GM19238 (cell line): ENCODE measurements around the gene URB2.
"Not testable (repeated sequence)": the region's sequence is repeated elsewhere in the genome, so short reads cannot be mapped to it uniquely, and the experiment has no call there.

Source experiments
- DNase-seq: peaks from one replicate; pipeline ENCODE4 v3.0.0; 2011; ENCODE audit warnings: low spot score; ENCODE audit not compliant: insufficient read length

The URB2 gene

GRCh38 chr1:229613938-229614337, 12.1 kb upstream of the URB2 start:
- DNase-seq: no peak

- DNase-seq: no peak
Measured at GRCh38 chr1:229614701-229615100, 11.3 kb upstream of the URB2 start.

DNA sequence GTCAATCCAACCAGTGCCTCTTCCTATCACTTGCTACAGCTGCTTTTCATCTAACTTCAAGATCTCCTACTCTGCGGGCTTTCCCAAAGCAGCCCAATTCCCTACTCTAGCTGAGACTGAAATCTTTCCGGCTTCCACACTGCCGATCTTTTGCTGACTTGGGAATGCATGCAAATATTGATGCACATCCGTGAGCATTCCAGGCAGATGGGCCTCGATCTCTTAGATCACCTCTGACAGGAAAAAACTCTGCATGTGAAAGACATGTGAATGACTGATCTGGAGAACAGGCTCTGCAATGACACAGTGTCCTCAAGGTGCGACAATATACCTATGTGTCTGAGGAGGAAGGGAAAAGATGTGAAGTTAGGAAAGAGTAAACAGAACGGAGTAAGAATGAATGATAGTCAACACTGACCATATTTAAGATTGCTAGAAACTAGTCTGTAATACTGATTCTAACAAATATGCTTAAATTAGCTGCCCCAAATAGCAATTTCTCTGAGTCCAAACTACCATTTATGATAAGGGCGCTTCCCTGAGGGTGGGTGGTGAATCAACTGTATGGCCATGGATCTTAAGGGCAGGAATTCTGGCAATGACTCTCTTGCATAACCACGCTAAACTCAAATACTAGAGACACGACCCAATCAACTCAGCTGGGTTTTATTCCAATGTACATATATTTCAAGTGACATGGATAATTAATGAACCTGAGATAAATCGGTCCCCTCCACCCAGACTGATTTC, 8.5 kb upstream of the URB2 start:
- DNase-seq: no peak

- DNase-seq: no peak
Measured at GRCh38 chr1:229619002-229619401, 7.0 kb upstream of the URB2 start.

- DNase-seq: no peak
Measured at GRCh38 chr1:229619614-229620013, 6.4 kb upstream of the URB2 start.

- no peak for DNase-seq
Measured at GRCh38 chr1:229620876-229621275, 5.2 kb upstream of the URB2 start.

DNA sequence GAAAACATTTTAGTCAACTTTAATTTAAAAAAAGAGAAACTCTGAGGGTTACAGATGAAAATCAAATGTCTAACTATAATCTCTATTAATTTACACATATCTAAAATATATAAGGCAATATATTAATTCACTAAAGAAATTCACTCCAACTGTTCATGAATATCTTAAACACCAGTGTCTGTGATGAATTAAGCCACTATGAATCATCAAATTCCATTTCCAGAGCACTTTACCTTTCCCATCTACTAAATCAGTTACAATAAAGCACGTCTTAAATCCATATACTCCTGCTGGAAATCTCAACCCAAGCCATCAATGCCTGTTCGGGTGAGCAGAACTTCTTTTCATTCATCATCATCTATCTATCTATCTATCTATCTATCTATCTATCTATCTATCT, 4.4 kb upstream of the URB2 start:
- no peak for DNase-seq

DNA sequence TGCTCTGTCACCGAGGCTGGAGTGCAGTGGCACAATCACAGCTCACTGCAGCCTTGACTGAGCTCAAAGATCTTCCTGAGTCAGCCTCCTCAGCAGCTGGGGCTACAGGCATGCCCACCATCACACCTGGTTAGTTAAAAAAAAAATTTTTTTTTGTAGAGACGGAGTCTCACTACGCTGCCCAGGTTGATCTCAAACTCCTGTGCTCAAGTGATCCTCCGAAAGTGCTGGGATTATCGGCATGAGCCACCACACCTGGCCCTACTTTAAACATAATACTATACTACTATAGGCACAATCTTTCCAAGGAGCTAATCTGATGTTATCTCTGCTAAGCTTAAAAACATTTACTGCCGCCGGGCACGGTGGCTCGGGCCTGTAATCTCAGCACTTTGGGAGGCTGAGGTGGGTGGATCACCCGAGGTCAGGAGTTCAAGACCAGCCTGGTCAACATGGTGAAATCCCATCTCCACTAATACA, 3.4 kb upstream of the URB2 start:
- not testable (repeated sequence) for DNase-seq

DNA sequence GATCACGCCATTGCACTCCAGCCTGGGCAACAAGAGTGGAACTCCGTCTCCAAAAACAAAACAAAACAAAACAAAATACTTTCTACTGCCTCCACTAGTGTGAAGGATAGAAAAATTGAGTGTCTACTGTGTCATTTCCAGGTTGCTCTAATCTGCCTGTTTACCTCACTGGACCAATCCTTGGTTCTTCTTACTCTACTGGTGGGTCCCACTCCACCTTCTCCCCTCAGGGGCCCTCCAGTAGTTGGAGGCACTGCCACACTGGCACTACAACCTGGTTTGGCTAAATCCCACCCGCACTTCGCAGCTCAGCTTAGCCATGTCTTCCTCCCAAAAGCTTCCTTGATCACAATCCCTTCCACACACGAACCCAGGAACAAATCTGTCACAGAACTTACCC, 2.8 kb upstream of the URB2 start:
- DNase-seq: no peak

DNA sequence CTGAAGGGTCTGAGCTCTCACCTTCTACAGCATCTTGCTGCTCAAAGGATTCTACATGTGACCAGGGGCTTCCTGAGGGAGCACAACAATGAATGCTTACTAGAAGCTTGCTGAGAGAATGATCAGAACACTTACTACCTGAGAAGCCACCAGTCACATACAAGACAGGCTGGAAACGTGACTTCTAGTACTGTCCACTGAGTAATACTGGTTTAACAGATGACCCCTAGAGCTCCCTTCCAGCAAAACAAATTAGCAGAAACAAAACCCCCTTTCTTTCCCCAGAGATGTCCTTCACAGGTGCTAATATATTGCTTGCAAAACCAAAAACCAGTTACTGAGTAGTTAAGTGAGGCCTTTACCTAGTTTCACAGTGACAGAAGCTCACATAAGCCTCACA, 2.2 kb upstream of the URB2 start:
- DNase-seq: no peak

DNA sequence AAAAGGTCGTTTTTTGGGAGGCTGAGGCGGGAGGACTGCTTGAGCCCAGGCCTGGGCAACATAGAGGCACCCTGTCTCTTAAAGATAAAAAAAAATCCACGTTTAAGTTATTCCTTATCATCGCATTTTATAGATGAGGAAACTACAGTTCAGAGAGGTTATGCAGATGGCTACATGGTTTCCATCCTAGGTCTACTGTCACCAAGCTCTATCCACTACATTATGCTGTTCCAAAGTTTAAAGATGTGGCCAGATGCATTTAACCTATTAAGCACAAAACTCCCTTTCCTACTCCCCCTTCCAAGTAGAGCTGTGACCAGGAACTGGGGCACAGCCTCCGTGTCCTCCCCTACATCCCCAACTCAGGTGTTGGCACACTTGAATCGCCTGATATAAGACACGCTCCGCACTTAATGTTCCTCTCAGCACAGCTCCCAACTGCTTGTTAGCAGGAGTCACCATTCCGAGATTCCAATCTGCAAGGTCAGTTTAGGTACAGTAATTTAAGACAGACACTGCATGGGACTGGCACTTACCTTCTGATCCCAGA, 1.5 kb upstream of the URB2 start:
- no peak for DNase-seq

GRCh38 chr1:229625071-229625914, 754 bp upstream of the URB2 start:
- DNase-seq: peak; percentile 70

DNA sequence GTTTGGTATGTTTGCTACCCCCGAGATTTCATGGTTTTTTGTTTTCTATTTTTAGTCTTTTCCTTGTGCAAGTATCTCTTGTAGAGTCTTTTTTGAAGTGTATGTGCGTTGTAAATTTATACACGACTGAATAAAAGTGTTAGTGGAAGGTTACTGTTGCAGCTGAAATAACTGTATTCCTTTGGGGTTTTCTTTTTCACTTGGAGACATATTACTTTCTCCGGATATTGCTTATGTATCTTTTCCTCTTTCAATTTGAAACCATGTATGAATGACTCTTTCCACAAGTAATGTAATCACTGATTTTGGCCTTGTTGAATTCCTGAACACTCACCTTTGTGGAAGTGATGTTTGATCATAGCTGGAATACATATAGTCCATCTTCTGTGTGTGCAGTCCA, 956 bp downstream of the URB2 start:
- DNase-seq: no peak

GRCh38 chr1:229629261-229629660, 3.2 kb downstream of the URB2 start:
- no peak for DNase-seq

- no peak for DNase-seq
Measured at GRCh38 chr1:229631148-229631547, 5.1 kb downstream of the URB2 start.

- no peak for DNase-seq
Measured at GRCh38 chr1:229631966-229632365, 5.9 kb downstream of the URB2 start.

DNA sequence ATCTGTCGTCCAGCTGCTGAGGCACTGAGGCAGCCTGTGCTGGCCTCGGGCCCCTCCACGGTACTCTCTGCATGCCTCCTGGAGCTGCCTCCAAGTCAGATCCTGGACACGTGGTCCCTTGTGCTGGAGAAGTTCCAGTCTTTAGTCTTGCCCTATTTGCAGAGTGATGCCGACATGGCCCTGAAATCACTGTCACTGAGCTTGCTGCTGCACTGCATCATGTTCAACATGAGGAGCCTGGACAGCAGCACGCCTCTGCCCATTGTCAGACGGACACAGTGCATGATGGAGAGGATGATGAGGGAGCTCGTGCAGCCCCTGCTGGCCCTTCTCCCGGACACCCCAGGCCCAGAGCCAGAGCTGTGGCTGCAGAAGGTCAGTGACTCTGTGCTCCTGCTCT, 10.0 kb downstream of the URB2 start:
- no peak for DNase-seq

DNA sequence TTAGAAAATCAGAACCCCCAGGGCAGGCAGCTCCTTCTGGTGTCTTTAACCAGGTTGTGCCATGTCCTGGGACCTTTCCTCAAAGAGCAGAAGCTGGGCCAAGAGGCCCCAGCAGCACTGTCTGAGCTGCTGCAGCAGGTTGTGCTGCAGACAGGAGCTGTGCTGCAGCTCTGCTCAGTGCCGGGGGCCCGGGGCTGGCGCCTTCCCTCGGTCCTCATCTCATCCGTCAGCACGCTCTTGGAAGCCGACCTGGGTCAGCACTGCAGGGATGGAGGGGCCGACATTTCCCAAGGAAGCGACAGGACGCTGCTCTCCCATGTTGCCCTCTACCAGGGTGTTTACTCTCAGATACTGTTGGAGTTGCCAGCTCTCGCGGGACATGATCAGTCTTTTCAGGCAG, 11.7 kb downstream of the URB2 start:
- DNase-seq: no peak

DNA sequence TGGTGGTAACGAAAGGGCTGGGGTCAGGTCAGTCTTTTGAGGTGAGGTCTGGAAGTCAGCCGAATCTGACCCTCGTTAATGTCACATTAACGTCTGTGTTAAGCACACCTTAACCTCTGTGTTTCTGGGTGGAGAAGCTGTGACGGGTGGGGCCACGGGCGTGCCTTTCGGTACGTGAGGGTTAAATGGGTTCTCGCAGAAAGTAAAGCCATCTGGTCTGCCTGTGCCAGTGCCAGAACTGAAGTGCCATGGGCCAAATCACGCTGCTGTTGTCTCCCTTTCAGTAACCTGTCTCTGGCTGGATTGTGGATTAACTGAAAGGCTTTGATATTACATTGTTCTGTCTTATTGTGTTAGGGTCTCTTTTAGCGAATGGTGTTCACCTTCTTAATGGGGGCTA, 14.4 kb downstream of the URB2 start:
- no peak for DNase-seq

DNA sequence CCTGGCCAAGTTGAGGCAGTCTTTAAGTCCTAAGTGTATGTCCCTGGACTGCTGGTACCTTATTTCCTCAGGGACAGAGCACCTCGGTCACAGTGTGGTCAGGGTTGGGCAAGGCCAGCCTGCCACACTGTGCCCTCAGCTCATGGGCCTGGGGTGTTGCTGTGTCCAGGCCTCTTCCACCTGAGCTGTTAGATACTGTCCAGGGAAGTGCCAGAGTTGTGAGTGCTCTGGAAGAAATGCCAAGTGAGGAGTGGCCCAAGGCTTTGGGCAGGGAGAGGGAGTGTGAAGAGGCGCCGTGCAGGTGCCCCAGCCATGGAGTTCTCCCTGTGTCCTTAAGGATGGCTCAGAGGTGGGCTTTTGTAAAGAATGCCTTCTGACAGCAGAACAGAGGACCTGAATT, 15.3 kb downstream of the URB2 start:
- no peak for DNase-seq

DNA sequence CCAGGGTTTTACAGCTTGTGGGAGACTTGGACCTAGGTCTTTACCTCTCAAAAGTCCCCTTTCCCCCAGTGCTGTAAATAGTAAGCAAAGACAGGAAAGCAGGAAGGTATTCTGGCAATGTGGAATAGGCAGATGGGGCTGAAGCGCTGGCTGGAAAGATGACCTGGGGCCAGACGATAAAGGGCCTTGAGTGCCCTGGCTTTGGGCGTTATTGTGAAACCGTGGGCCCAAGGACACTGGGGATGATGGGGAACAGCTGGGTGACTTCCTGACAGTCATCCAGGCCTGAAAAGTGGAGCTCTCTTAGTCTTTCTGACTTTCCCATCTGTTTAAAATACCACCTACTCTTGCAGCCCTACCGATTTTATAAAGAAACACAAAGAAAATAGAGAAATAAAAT, 16.3 kb downstream of the URB2 start:
- no peak for DNase-seq

- no peak for DNase-seq
Measured at GRCh38 chr1:229642970-229643369, 16.9 kb downstream of the URB2 start.
